A549 (cell line): Measurements from ENCODE around the gene PITX1.

Source experiments
- CTCF ChIP-seq: fragments of >200 bp; sonication (Bioruptor Twin); formaldehyde crosslinking; IDR thresholded peaks from 3 replicates; pipeline ENCODE4 v1.5.1; 2016
- ELK1 ChIP-seq: fragments of 150-350 bp; IDR thresholded peaks from 2 replicates; pipeline ENCODE4 v1.6.1; 2014; ENCODE audit warnings: low read depth, mild to moderate bottlenecking, low read length
- EP300 ChIP-seq, 2 experiments: fragments of >200 bp; sonication (Bioruptor Twin); formaldehyde crosslinking; IDR thresholded peaks; 2 replicates in 1 of 2; 3 replicates in 1 of 2; pipeline ENCODE4 v1.6.1; 2016 to 2017
- GATA3 ChIP-seq: IDR thresholded peaks from 2 replicates; pipeline ENCODE4 v1.6.1; 2012; ENCODE audit warnings: borderline replicate concordance
- JUN ChIP-seq, 2 experiments: fragments of >200 bp; sonication (Bioruptor Twin); formaldehyde crosslinking; IDR thresholded peaks; 2 replicates in 1 of 2; 3 replicates in 1 of 2; pipeline ENCODE4 v1.6.1; 2016 to 2017
- JUNB ChIP-seq: fragments of >200 bp; sonication (Bioruptor Twin); formaldehyde crosslinking; IDR thresholded peaks from 2 replicates; pipeline ENCODE4 v1.6.1; 2016
- MAFK ChIP-seq: fragments of 450-650 bp; IDR thresholded peaks from 2 replicates; pipeline ENCODE4 v1.6.1; 2014; ENCODE audit not compliant: partially characterized antibody
- MAZ ChIP-seq: fragments of 150-350 bp; IDR thresholded peaks from 2 replicates; pipeline ENCODE4 v1.6.1; 2014; ENCODE audit warnings: antibody characterized with exemption, low read depth, low read length, borderline replicate concordance
- POLR2A ChIP-seq: IDR thresholded peaks from 2 replicates; pipeline ENCODE4 v1.6.1; 2012; ENCODE audit warnings: mild to moderate bottlenecking, low read length
- REST ChIP-seq: fragments of 200-600 bp; sonication (generic); IDR thresholded peaks from 2 replicates; pipeline ENCODE4 v1.6.1; 2016; ENCODE audit warnings: antibody characterized with exemption, mild to moderate bottlenecking, moderate library complexity
- SMC3 ChIP-seq: fragments of >200 bp; sonication (Bioruptor Twin); formaldehyde crosslinking; IDR thresholded peaks from 3 replicates; pipeline ENCODE4 v1.6.1; 2018; ENCODE audit warnings: inconsistent platforms
- SREBF2 ChIP-seq: fragments of 450-650 bp; IDR thresholded peaks from 2 replicates; pipeline ENCODE4 v1.6.1; 2014; ENCODE audit warnings: mild to moderate bottlenecking, moderate library complexity
- ZFP36 ChIP-seq: fragments of 450-650 bp; IDR thresholded peaks from 2 replicates; pipeline ENCODE4 v1.6.1; 2014; ENCODE audit warnings: borderline replicate concordance; ENCODE audit not compliant: partially characterized antibody
- TF ChIP-seq, protein P1 (sequence below): IDR thresholded peaks from 2 replicates; pipeline ENCODE4 v1.6.1; 2012

DNA sequence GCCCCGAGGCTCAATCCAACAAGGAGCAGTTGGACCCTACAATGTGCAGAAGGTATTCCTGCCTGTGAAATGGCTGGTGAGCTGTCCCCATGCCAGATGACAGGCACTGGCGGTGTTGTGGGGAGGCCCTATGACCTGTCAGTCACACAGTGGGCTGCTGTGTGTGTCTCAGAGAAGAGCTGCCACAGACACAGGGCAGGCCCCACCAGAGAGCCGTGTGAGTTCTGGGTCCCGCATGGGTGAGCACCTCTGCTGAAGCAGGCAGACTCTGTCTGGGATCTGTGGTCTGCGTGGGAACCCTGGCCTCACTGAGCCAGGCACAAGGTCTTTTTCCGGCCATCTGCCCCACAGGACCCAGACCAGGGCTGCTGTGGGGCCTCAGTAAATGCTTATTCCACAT, 37.3 kb upstream of the PITX1 start:
- TF ChIP-seq CTCF = no peak
- no peak for TF ChIP-seq ZFP36
- TF ChIP-seq JUN (IDR thresholded peaks at IDR 0.05) = no peak
- TF ChIP-seq SMC3 = no peak
- no peak for TF ChIP-seq SREBF2
- no peak for TF ChIP-seq ELK1
- no peak for TF ChIP-seq EP300 (IDR thresholded peaks at IDR 0.05)
- TF ChIP-seq JUNB = no peak
- no peak for TF ChIP-seq POLR2A
- TF ChIP-seq MAZ = no peak
- TF ChIP-seq REST = no peak
- TF ChIP-seq MAFK = no peak
- TF ChIP-seq, protein P1, sequence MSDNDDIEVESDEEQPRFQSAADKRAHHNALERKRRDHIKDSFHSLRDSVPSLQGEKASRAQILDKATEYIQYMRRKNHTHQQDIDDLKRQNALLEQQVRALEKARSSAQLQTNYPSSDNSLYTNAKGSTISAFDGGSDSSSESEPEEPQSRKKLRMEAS = no peak
- TF ChIP-seq GATA3 = no peak
